HCT116 (cell line): ENCODE measurements around the gene FAP. TPM values are rescaled to one million over a fixed set of nuclear protein-coding genes. Genes with fewer than 3 reads are reported as not detected.
A peak's percentile ranks its signal among the peaks of the same experiment; 100 is the strongest.

ENCODE experiments used
- ATAC-seq: fragments of 200-7000 bp; cut with Tn5 transposase; 2 replicates; pipeline ENCODE4 v1.9.1; 2020; ENCODE audit warnings: mild to moderate bottlenecking, moderate library complexity
- BruUV-seq: library from RNA; stranded (reverse); fragments of 400-500 nt; replicated peaks from 2 replicates; lab custom pipeline; 2021; lab: Mats Ljungman, UMichigan
- CTCF ChIA-PET: fragments of 300-600 bp; sonication (Branson Sonifier 250); formaldehyde crosslinking; loops from one replicate; lab custom pipeline; 2021; ENCODE audit warnings: antibody characterized with exemption; lab: Charles Lee
- POLR2A ChIA-PET: fragments of 300-600, 350-600 bp; sonication (Branson Sonifier 250); formaldehyde crosslinking; loops from one replicate; lab custom pipeline; 2021; ENCODE audit warnings: antibody characterized with exemption; lab: Charles Lee
- RAD21 ChIA-PET, 2 experiments: fragments of 300-600 bp; sonication (Branson Sonifier 250); formaldehyde crosslinking; loops; one replicate each; lab custom pipeline; 2023; ENCODE audit warnings: low total read pairs in 2 of 2; ENCODE audit not compliant: uncharacterized antibody in 2 of 2, unreplicated experiment in 2 of 2, low non-redundant PET in 1 of 2; lab: Charles Lee
- DNase-seq: peaks from one replicate; pipeline ENCODE4 v3.0.0-alpha.2; 2010; ENCODE audit warnings: low read depth, low spot score
- H2AFZ ChIP-seq: fragments of 200-600 bp; shearing (Covaris generic), sonication (generic); 2 replicates; pipeline ENCODE4 v1.6.1; 2017; ENCODE audit warnings: low read depth, mixed run types, mixed read lengths, antibody characterized with exemption, low read length; ENCODE audit not compliant: poor library complexity, severe bottlenecking
- H3K27ac ChIP-seq: 2 replicates; pipeline ENCODE4 v1.5.1; 2012; ENCODE audit warnings: low read depth, low read length
- H3K27me3 ChIP-seq: fragments of 200-600 bp; sonication (generic); 2 replicates; pipeline ENCODE4 v1.6.1; 2016; ENCODE audit warnings: mixed run types, low read length, mixed read lengths; ENCODE audit not compliant: insufficient read depth
- H3K36me3 ChIP-seq, 2 experiments: fragments of 200-500 bp in 1 of 2; fragments of 200-600 bp in 1 of 2; sonication (Bioruptor generic) in 1 of 2; sonication (generic) in 1 of 2; 2 replicates each; pipeline versions ENCODE4 v1.5.1 to v1.6.1; 2014 to 2016; ENCODE audit warnings: low read length in 2 of 2, inconsistent platforms in 1 of 2, mixed read lengths in 1 of 2, mixed run types in 1 of 2; ENCODE audit not compliant: insufficient read depth in 2 of 2, control insufficient read depth in 1 of 2
- H3K4me1 ChIP-seq, 2 experiments: fragments of 200-600 bp in 1 of 2; sonication (generic) in 1 of 2; 2 replicates each; pipeline versions ENCODE4 v1.5.1 to v1.6.1; 2012 to 2017; ENCODE audit warnings: low read length in 2 of 2, inconsistent platforms in 1 of 2, mild to moderate bottlenecking in 1 of 2, mixed read lengths in 1 of 2, mixed run types in 1 of 2, moderate library complexity in 1 of 2; ENCODE audit not compliant: insufficient read depth in 2 of 2, control insufficient read depth in 1 of 2
- H3K4me2 ChIP-seq: fragments of 200-600 bp; sonication (generic); 2 replicates; pipeline ENCODE4 v1.6.1; 2017; ENCODE audit warnings: mixed run types, low read length, mixed read lengths
- H3K4me3 ChIP-seq, 2 experiments: fragments of 200-600 bp in 1 of 2; sonication (generic) in 1 of 2; replicated peaks in 1 of 2; 2 replicates each; pipeline ENCODE4 v1.5.1; 2011 to 2016; ENCODE audit warnings: low read length in 2 of 2, control low read depth in 1 of 2, low read depth in 1 of 2, mild to moderate bottlenecking in 1 of 2, mixed read lengths in 1 of 2, mixed run types in 1 of 2
- H3K79me2 ChIP-seq: fragments of 200-600 bp; sonication (generic); 2 replicates; pipeline ENCODE4 v1.6.1; 2017; ENCODE audit warnings: mild to moderate bottlenecking, mixed run types, low read length, moderate library complexity, mixed read lengths; ENCODE audit not compliant: insufficient read depth
- H3K9ac ChIP-seq: fragments of 200-600 bp; sonication (generic); 2 replicates; pipeline ENCODE4 v1.6.1; 2016; ENCODE audit warnings: low read length, mixed read lengths
- H3K9me2 ChIP-seq: fragments of 200-600 bp; sonication (generic), shearing (Covaris generic); 2 replicates; pipeline ENCODE4 v1.6.1; 2017; ENCODE audit warnings: mixed run types, mild to moderate bottlenecking, moderate library complexity; ENCODE audit not compliant: insufficient read depth
- H3K9me3 ChIP-seq, 2 experiments: fragments of 200-500 bp in 1 of 2; fragments of 200-600 bp in 1 of 2; sonication (Bioruptor generic) in 1 of 2; sonication (generic) in 1 of 2; 2 replicates each; pipeline ENCODE4 v1.6.1; 2014 to 2017; ENCODE audit warnings: low read length in 2 of 2, mixed read lengths in 2 of 2, inconsistent platforms in 1 of 2, low read depth in 1 of 2, mild to moderate bottlenecking in 1 of 2, mixed run types in 1 of 2, moderate library complexity in 1 of 2; ENCODE audit not compliant: control insufficient read depth in 1 of 2, insufficient read depth in 1 of 2
- H4K20me1 ChIP-seq: fragments of 200-600 bp; sonication (generic), shearing (Covaris generic); 2 replicates; pipeline ENCODE4 v1.6.1; 2017; ENCODE audit warnings: mixed run types, mild to moderate bottlenecking, moderate library complexity; ENCODE audit not compliant: insufficient read depth
- CBX3 ChIP-seq: IDR thresholded peaks from 2 replicates; pipeline ENCODE4 v1.6.1; 2012; ENCODE audit warnings: low read depth
- FOSL1 ChIP-seq: IDR thresholded peaks from 2 replicates; pipeline ENCODE4 v1.6.1; 2012; ENCODE audit warnings: low read depth
- SP1 ChIP-seq: IDR thresholded peaks from 2 replicates; pipeline ENCODE4 v1.6.1; 2012; ENCODE audit warnings: low read depth
- SRF ChIP-seq: IDR thresholded peaks from 2 replicates; pipeline ENCODE4 v1.6.1; 2012; ENCODE audit warnings: low read depth
- ZNF274 ChIP-seq: fragments of 200-500 bp; sonication (Bioruptor generic); IDR thresholded peaks from 2 replicates; pipeline ENCODE4 v1.6.1; 2014; ENCODE audit warnings: mild to moderate bottlenecking, low read depth, low read length, inconsistent platforms
- intact Hi-C: fragments of 100-400 bp; cut with micrococcal nuclease; formaldehyde crosslinking; loops from 2 replicates; pipeline ENCODE4 v1.10.0; 2022
- total RNA-seq: library from RNA; stranded (reverse); gene quantifications from one replicate; pipeline ENCODE4 v1.2.1, GENCODE V29; 2021; ENCODE audit not compliant: unreplicated experiment
- TF ChIP-seq, protein P1 (sequence below), 3 experiments: fragments of 200-600 bp in 1 of 3; sonication (generic) in 1 of 3; IDR thresholded peaks in 2 of 3; conservative IDR thresholded peaks in 1 of 3; 2 replicates each; pipeline ENCODE4 v1.5.1; 2012 to 2017; ENCODE audit warnings: low read depth in 2 of 3, low read length in 2 of 3, antibody characterized with exemption in 1 of 3, borderline replicate concordance in 1 of 3, control low read depth in 1 of 3, mild to moderate bottlenecking in 1 of 3, mixed read lengths in 1 of 3, mixed run types in 1 of 3, moderate library complexity in 1 of 3; ENCODE audit not compliant: insufficient read depth in 1 of 3
- TF ChIP-seq, protein P2 (sequence below): IDR thresholded peaks from 2 replicates; pipeline ENCODE4 v1.6.1; 2012
- TF ChIP-seq, protein P3 (sequence below): IDR thresholded peaks from 2 replicates; pipeline ENCODE4 v1.6.1; 2012; ENCODE audit warnings: low read depth

Gene FAP
- total RNA-seq, 1 experiment from 2014 or later: not detected

DNA sequence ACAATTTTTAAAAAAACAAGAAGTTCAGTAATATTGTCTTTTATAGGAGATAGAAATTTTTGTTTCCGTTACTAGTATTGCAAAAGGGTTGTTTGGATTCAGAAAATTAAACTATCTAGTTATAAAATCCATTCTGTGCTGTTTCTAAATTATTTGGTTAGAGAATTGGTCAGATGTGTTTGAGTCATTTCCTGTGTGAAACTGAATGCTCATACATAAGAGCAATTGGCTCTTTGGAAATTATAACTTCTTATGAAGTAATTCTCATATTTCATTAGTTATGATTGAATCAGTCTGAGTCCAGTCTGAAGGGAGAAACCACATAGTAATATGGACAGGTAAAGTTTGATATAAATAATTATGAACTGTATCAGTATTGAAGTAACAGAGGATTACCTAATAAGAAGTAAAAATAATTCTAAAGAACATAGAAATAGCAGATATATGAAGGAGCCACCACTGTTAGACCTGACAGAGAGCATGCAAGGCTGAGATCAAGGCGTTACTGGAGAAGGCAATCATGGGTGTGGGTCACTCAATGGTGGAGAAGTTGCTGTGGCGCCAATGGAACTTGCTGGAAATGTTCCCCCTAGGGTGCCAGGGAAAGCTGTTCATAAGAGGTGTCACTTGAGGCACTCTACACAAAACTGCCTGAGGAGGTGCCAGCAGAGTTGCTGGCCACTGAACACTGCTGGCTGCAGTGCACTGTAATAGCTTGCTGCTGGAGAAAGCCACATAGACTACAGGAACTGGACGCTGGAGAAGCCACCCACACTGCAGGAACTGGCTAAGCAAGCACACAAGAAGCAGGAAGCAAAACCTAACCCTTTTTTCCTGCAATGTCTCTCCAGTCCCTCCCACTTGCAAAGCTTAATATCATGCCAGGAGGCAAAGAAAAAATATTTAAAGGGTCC lies 18.0 kb upstream of the FAP start:
- Histone ChIP-seq H3K4me3 (no peak overlapping the region), H3K27me3 (no peaks in the 10 kb centered on the region), H4K20me1 (no peaks in the 10 kb centered on the region), H3K36me3 (no peaks in the 10 kb centered on the region)
- ATAC-seq: peak; percentile 61
- CTCF ChIA-PET: interaction anchor here (1.0 kb wide), 1 partner anchor 40 kb away, joined by 3 read pairs; no protein-coding TSS in a partner anchor
- TF ChIP-seq, protein P1, sequence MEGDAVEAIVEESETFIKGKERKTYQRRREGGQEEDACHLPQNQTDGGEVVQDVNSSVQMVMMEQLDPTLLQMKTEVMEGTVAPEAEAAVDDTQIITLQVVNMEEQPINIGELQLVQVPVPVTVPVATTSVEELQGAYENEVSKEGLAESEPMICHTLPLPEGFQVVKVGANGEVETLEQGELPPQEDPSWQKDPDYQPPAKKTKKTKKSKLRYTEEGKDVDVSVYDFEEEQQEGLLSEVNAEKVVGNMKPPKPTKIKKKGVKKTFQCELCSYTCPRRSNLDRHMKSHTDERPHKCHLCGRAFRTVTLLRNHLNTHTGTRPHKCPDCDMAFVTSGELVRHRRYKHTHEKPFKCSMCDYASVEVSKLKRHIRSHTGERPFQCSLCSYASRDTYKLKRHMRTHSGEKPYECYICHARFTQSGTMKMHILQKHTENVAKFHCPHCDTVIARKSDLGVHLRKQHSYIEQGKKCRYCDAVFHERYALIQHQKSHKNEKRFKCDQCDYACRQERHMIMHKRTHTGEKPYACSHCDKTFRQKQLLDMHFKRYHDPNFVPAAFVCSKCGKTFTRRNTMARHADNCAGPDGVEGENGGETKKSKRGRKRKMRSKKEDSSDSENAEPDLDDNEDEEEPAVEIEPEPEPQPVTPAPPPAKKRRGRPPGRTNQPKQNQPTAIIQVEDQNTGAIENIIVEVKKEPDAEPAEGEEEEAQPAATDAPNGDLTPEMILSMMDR (IDR thresholded peaks at IDR 0.05 in 2 of 3, conservative IDR thresholded peaks at IDR 0.05 in 1 of 3; ENCODE audit: borderline replicate concordance in 1 of 3, insufficient read depth in 1 of 3, low read depth in 2 of 3, low read length in 2 of 3): no peak
- no peak for TF ChIP-seq CBX3
- TF ChIP-seq SRF: no peak
- no peak for TF ChIP-seq SP1
- TF ChIP-seq, protein P2, sequence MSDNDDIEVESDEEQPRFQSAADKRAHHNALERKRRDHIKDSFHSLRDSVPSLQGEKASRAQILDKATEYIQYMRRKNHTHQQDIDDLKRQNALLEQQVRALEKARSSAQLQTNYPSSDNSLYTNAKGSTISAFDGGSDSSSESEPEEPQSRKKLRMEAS: no peak
- TF ChIP-seq FOSL1: no peak
- TF ChIP-seq, protein P3, sequence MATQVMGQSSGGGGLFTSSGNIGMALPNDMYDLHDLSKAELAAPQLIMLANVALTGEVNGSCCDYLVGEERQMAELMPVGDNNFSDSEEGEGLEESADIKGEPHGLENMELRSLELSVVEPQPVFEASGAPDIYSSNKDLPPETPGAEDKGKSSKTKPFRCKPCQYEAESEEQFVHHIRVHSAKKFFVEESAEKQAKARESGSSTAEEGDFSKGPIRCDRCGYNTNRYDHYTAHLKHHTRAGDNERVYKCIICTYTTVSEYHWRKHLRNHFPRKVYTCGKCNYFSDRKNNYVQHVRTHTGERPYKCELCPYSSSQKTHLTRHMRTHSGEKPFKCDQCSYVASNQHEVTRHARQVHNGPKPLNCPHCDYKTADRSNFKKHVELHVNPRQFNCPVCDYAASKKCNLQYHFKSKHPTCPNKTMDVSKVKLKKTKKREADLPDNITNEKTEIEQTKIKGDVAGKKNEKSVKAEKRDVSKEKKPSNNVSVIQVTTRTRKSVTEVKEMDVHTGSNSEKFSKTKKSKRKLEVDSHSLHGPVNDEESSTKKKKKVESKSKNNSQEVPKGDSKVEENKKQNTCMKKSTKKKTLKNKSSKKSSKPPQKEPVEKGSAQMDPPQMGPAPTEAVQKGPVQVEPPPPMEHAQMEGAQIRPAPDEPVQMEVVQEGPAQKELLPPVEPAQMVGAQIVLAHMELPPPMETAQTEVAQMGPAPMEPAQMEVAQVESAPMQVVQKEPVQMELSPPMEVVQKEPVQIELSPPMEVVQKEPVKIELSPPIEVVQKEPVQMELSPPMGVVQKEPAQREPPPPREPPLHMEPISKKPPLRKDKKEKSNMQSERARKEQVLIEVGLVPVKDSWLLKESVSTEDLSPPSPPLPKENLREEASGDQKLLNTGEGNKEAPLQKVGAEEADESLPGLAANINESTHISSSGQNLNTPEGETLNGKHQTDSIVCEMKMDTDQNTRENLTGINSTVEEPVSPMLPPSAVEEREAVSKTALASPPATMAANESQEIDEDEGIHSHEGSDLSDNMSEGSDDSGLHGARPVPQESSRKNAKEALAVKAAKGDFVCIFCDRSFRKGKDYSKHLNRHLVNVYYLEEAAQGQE: no peak
- no peak for TF ChIP-seq ZNF274
- TF ChIP-seq, all 23 proteins: peak for 0
- no peak overlapping the region for H2AFZ ChIP-seq
- ChIA-PET RAD21 (no interaction called here), POLR2A (no interaction called here)
- no peak overlapping the region for H3K4me2 ChIP-seq
- no peaks in the 10 kb centered on the region for H3K9me3 ChIP-seq
- DNase-seq: no peak
- no peaks in the 10 kb centered on the region; the same call in none of the 2 replicates for H3K9me2 ChIP-seq
- H3K4me1 ChIP-seq: peaks cover 0 to 5% of the 10 kb centered on the region in 2 experiments; a peak in 1 of 4 replicates
- no peaks in the 10 kb centered on the region for H3K79me2 ChIP-seq
- H3K27ac ChIP-seq: no peak overlapping the region
- no TSS peak for BruUV-seq
- no peak overlapping the region for H3K9ac ChIP-seq
- intact Hi-C loops: no loop called here
